Hematopoietic multipotent progenitor cell treated with erythropoietin and hydrocortisone succinate and interleukin-3 and kit ligand, for 4 days (in vitro differentiated cells): ENCODE results near the gene KLF1.
"Not testable (repeated sequence)": the region's sequence is repeated elsewhere in the genome, so short reads cannot be mapped to it uniquely, and the experiment has no call there.

ENCODE experiments used
- DNase-seq: peaks from one replicate; pipeline ENCODE4 v3.0.0-alpha.2; 2015

The KLF1 gene

DNA sequence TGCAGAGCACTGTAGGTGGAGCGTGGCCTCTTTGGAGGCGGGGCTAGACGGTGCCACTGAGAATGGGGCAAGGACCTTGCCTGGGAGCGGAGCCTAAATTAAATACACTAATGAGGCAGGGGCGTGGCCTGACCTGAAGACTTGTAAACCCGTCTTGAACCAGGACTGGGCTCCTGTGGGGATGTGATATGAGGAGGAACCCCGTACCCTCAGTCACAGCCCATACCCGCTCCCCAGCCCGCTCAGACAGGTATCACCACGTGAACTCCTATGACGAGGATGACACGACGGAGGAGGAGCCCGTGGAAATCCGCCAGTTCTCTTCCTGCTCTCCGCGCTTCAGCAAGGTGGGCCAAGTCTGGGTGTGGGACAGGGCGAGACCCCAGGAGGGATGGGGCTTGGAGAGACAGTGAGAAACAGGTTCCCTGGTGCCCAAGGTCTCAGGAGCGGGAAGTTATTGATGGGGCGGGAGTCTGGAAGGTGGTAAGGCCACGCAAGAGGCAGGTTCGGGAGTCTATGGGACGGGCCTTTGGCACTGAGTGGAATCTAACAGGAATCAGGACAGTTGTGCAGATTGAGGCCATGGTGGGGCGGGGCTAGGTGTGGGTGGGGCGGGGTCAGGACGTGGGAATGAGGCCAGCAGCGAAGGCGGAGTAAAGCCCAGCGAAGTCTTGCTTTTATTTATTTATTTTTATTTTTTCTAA is 20.4 kb downstream of the KLF1 start:
- DNase-seq = no peak

DNA sequence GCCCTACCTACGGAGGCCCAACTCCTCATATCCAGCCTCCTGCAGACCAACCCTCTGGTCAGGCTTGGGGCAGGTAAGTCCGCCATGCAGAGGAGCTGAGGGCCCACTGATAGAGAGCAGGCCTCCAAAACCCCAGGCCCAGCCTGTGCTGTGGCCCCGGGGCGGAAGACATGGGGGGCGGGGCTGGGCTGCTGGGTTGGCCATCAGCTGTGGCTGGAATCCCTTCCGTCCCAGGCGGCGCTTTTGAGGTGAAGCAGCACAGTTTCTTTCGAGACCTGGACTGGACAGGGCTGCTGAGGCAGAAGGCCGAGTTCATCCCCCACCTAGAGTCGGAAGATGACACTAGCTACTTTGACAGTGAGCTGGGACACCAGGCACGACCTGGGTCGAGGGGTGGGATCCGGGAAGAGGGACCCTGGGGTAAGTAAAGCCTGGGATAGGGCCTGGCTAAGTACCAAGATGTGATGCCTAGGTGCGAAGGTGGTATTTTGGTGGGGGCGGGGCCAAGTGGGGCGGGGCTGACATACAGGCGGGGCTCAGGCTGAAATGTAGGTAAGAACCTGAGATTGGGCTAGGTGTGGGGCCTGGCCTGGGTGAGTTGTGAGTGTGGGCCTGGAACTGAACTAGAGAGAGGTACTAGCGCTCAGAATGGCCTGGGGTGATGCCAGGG is 21.1 kb downstream of the KLF1 start:
- DNase-seq = no peak

GRCh38 chr19:12864721-12865715 is 22.0 kb downstream of the KLF1 start:
- no peak for DNase-seq

DNA sequence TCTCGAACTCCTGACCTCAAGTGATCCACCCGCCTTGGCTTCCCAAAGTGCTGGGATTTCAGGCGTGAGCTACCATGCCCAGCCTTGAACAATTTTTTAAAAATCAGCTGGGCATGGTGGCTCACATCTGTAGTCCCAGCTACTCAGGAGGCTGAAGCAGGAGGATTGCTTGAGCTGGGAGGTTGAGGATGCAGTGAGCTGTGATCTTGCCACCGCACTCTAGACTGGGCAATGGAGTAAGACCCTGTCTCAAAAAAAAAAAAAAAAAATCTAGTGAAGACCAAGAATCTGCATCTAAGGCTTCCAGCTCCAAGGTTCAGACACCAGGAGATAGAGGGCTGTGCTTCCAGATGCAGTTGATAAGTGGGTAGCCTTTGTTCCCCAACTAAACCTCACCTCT is 22.9 kb downstream of the KLF1 start:
- DNase-seq = no peak

DNA sequence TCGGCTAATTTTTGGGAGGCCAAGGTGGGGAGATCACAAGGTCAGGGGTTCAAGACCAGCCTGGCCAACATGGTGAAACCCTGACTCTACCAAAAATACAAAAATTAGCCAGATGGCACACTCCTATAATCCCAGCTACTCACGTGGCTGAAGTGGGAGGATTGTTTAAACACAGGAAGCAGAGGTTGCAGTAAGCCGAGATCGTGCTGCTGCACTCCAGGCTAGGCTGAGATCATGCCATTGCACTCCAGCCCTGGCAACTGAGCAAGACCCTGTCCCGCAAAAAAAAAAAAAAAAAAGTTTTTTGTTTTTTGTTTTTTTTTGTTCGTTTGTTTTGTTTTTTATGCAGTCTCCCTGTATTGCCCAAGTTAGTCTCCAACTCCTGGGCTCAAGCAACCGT is 27.5 kb downstream of the KLF1 start:
- no peak for DNase-seq

DNA sequence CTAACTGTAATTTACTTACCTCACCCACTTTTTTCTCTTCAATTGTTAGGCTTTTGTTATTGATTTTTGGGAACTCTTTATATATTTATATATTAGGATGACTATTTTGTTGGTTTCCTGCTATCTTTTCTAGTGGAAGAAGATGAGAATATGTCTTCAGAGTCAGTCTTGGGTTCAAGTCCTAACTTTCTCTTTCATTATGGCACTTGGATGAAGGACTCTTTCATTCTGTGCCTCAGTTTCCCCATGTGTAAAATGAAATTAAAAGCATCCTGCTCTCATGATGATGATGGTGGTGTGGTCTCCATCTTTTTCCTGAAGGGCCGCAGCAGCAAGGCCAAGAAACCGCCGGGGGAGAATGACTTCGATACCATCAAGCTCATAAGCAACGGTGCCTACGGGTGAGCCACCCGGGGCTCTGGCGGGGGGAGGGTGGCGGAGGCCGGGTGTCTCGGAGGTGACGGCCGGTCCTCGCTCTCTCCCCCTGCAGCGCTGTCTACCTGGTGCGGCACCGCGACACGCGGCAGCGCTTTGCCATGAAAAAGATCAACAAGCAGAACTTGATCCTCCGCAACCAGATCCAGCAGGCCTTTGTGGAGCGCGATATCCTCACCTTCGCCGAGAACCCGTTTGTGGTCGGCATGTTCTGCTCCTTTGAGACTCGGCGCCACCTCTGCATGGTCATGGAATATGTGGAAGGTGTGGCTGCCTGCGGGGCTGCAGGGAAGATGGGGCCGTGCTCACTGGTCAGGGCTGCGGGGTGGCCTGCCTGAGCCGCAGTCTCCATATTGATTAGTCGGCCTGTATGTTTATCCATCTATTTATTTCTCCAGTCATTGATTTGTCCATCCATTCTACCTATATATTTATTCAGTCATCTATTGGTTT is 28.7 kb downstream of the KLF1 start:
- no peak for DNase-seq

DNA sequence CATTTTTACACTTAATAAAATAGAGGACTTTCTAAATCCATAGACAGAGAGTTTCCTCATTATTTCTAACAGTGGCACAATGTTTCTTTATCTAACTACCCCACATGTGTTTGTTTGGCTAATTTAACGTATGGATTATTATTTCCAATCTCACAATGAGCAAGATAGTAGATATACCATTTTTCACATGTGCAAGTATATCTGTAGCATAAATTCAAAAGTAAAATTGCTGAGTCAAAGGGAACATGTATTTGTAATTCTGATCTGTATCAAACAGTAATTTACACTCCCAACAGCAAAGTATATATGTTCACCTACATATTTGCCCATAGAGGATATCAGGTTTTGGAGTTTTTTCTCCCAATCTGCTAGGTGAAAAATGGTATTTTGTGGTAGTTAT is 30.3 kb downstream of the KLF1 start:
- peak; percentile 63 for DNase-seq

- DNase-seq = peak; percentile 89
These were observed 39.6 kb downstream of the KLF1 start for GRCh38 chr19:12847159-12848139.

GRCh38 chr19:12846613-12847012 is 40.4 kb downstream of the KLF1 start:
- DNase-seq = not testable (repeated sequence)

DNA sequence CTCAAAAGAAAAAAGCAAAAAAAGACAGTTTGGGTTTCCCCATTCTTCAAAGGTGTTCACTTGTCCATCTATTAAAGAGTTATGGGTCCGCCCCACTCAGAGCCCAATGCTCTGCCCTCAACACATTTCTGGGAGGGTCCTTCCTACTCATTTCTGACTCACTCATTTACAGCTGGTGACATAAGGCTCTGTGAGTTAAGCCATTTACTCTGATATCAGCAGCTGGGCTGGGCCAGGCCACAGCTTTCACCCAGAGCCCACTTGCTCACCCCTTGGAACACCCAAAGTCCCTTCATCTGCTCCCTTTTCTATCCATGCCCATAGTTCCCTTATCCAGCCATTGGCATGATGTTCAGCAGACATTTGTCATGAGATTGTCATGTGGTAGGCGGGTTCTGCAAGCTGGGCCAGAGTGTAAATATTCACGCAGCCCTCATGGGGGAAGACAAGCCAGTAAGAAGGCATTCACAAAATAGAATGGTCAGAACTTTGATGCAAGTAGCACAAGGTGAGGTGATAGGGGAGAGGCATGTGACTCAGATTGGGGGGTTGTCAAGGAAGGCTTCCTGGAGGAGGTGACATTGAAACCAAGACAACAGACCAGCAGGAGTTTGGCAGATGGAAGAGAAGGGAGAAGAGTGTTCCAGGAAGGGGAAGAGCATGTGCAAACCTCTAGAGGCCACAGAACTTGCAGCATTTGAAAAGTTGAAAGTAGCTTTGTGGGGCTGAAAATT is 42.8 kb downstream of the KLF1 start:
- DNase-seq = no peak

GRCh38 chr19:12843328-12843727 is 43.7 kb downstream of the KLF1 start:
- no peak for DNase-seq

- no peak for DNase-seq
These were observed 44.5 kb downstream of the KLF1 start for GRCh38 chr19:12842511-12842910.

- DNase-seq = peak; percentile 72
These were observed 45.9 kb downstream of the KLF1 start for GRCh38 chr19:12841094-12841493.

GRCh38 chr19:12840091-12841079 is 46.6 kb downstream of the KLF1 start:
- peak; percentile 93 for DNase-seq

DNA sequence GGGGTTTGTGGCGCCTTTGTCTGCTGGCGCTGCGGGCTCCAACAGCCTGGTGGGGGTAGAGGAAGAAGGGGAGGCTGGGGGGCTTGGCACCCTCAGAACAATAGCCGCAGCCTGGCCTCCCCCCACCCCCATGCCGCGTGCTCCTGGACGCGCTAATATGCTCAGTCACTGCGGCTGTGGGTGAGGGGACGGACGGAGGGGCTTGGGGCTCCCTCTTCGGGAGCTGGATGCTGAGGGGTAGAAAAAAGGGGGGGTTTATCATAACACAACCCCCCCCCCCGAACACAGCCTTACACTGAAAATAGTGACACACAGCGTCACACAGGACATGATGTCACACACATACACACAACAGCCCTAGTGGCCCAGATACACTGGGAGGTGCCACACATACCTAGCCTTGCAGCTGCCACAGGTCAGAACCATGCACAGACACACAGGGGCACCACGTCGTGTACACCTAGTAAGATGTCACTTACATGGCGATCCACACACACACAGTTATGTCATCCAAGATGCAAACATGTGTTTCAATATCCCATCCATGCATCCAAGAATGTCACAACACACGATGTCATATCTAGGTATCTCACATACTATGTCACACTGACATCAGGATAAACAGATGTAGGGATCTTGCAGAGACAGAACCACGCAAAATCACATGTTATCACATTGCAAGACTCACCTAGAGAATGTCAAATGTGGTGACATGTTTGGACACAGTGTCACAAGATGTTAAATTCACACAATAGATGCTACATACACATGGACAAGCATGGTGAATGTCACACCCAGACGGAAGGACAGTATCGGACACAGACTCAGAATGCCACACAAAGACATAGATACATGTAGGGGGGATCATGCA is 47.9 kb downstream of the KLF1 start:
- DNase-seq = peak; percentile 45

DNA sequence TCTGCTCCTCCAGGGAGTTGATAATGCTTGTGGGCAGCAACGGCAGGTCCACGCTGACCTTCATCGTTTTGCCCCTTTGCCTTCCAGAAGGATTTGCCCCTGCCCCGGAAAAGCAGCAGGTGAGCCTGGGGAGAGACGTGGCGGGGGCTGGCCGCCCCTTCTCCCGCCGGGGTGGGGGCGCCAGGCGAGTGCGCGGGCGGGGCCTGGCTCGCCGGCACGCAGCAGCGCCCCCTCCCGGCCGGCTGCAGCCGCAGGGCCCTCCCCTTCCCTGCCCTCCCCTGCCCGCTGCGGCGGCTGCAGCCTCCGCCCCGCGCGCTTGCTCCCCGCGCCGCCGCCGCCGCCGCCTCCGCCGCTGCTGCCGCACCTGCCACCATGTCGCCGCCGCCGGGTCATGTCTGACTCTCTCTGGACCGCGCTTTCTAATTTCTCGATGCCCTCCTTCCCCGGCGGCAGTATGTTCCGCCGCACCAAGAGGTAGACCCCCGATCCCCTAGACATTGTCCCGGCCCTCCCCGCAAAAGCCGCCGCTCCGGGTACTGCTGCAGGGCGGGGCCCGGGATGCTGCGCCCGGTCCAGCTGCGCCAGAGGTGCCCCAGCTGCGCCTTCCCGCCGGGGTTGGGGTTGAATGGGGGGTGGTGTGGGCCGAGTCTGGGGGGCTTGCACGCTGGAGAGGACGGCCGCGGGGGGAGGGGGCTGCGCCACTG is 48.7 kb downstream of the KLF1 start, which contains the start of gene MAST1:
TSS of gene MAST1 (plus strand) at position 334 of the 704 bp plus-strand sequence. CDS start at position 392, 58 bp downstream.
- peak; percentile 79 for DNase-seq

DNA sequence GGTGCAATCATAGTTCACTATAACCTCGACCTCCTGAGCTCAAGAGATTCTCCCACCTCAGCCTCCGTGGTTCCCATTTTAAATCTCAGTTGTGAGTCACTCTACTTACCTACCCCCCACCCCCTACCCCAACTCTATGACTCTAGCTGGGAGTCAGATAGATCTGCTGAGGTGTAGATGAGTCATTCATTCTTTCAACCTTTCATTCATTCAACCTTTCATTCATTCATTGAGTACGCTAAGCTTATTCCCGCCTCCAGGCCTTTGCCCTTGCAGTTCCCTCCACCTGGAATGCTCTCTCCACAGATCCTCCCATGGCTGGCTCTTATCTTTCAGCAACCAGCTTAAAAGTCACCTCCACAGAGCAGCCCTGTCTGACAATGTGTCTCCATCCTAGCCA is 49.8 kb downstream of the KLF1 start:
- DNase-seq = no peak
